Neural cell (in vitro differentiated cells): ENCODE results near the gene PICALM. TPM values are rescaled to one million over a fixed set of nuclear protein-coding genes. Genes with fewer than 3 reads are reported as not detected.

ENCODE experiments used
- H2AFZ ChIP-seq: fragments of 200-600, 300-800 bp; sonication (generic), shearing (Covaris generic); 2 replicates; pipeline ENCODE4 v1.6.0; 2014; ENCODE audit warnings: low read depth, mild to moderate bottlenecking, antibody characterized with exemption, low read length, moderate library complexity
- H3F3A ChIP-seq: fragments of 200-600 bp; shearing (Covaris generic); 2 replicates; pipeline ENCODE4 v1.6.1; 2016; ENCODE audit warnings: mild to moderate bottlenecking, moderate library complexity, mixed read lengths, antibody characterized with exemption, low read length; ENCODE audit not compliant: insufficient read depth, poor library complexity, severe bottlenecking
- H3K27ac ChIP-seq: fragments of 200-600, 300-800 bp; sonication (generic), shearing (Covaris generic); 2 replicates; pipeline ENCODE4 v1.5.1; 2014; ENCODE audit warnings: mild to moderate bottlenecking, low read length, moderate library complexity
- H3K27me3 ChIP-seq: fragments of 300-800, 200-600 bp; sonication (generic), shearing (Covaris generic); 2 replicates; pipeline ENCODE4 v1.6.0; 2014; ENCODE audit warnings: mild to moderate bottlenecking, low read depth, low read length, moderate library complexity; ENCODE audit not compliant: insufficient read depth
- H3K36me3 ChIP-seq: fragments of 300-800, 200-600 bp; sonication (generic), shearing (Covaris generic); 2 replicates; pipeline ENCODE4 v1.5.1; 2014; ENCODE audit warnings: mild to moderate bottlenecking, antibody characterized with exemption, low read length, moderate library complexity; ENCODE audit not compliant: insufficient read depth
- H3K4me2 ChIP-seq: fragments of 300-800, 200-600 bp; sonication (generic), shearing (Covaris generic); 2 replicates; pipeline ENCODE4 v1.6.0; 2014; ENCODE audit warnings: mild to moderate bottlenecking, low read length
- H3K4me3 ChIP-seq: fragments of 300-800, 200-600 bp; sonication (generic), shearing (Covaris generic); 2 replicates; pipeline ENCODE4 v1.5.1; 2014; ENCODE audit warnings: mild to moderate bottlenecking, low read length, moderate library complexity
- H3K79me2 ChIP-seq: fragments of 200-600 bp; shearing (Covaris generic); replicated peaks from 2 replicates; pipeline ENCODE4 v1.6.0; 2014; ENCODE audit warnings: mild to moderate bottlenecking, low read length, moderate library complexity; ENCODE audit not compliant: insufficient read depth
- H3K9ac ChIP-seq: fragments of 300-800, 200-600 bp; sonication (generic), shearing (Covaris generic); 2 replicates; pipeline ENCODE4 v1.6.1; 2016; ENCODE audit warnings: mild to moderate bottlenecking, low read length, mixed read lengths
- H3K9me2 ChIP-seq: fragments of 200-600 bp; shearing (Covaris generic); 2 replicates; pipeline ENCODE4 v1.6.1; 2016; ENCODE audit warnings: mild to moderate bottlenecking, low read length, mixed read lengths; ENCODE audit not compliant: insufficient read depth
- H3K9me3 ChIP-seq: fragments of 200-600, 300-800 bp; sonication (generic), shearing (Covaris generic); 2 replicates; pipeline ENCODE4 v1.6.1; 2016; ENCODE audit warnings: mild to moderate bottlenecking, mixed run types, low read length, moderate library complexity, mixed read lengths
- H4K20me1 ChIP-seq: fragments of 200-600 bp; shearing (Covaris generic); 2 replicates; pipeline ENCODE4 v1.6.1; 2016; ENCODE audit warnings: mild to moderate bottlenecking, mixed run types; ENCODE audit not compliant: insufficient read depth
- EP300 ChIP-seq: fragments of 450-650 bp; conservative IDR thresholded peaks from 2 replicates; pipeline ENCODE4 v1.6.1; 2014; ENCODE audit warnings: antibody characterized with exemption, mild to moderate bottlenecking, moderate library complexity; ENCODE audit not compliant: poor library complexity, severe bottlenecking
- EZH2 ChIP-seq: fragments of 200-600, 300-800 bp; shearing (Covaris generic), sonication (generic); IDR thresholded peaks from 2 replicates; pipeline ENCODE4 v1.6.1; 2014; ENCODE audit warnings: antibody characterized with exemption, low read length, borderline replicate concordance, mild to moderate bottlenecking; ENCODE audit not compliant: insufficient read depth, poor library complexity, severe bottlenecking
- MXI1 ChIP-seq: fragments of 450-650 bp; conservative IDR thresholded peaks from 2 replicates; pipeline ENCODE4 v1.6.1; 2014; ENCODE audit warnings: antibody characterized with exemption, mild to moderate bottlenecking; ENCODE audit not compliant: poor library complexity, severe bottlenecking
- POLR2AphosphoS5 ChIP-seq: IDR thresholded peaks from 2 replicates; pipeline ENCODE4 v1.6.1; 2012
- RAD21 ChIP-seq: fragments of 450-650 bp; conservative IDR thresholded peaks from 2 replicates; pipeline ENCODE4 v1.6.1; 2014; ENCODE audit warnings: antibody characterized with exemption, mild to moderate bottlenecking, moderate library complexity
- SMC3 ChIP-seq: fragments of 450-650 bp; conservative IDR thresholded peaks from 2 replicates; pipeline ENCODE4 v1.6.1; 2014; ENCODE audit warnings: antibody characterized with exemption, mild to moderate bottlenecking, moderate library complexity; ENCODE audit not compliant: poor library complexity
- TAF1 ChIP-seq: IDR thresholded peaks from 2 replicates; pipeline ENCODE4 v1.6.1; 2012; ENCODE audit warnings: low read depth
- polyA plus RNA-seq: library from polyadenylated mRNA; depleted of rRNA; stranded (reverse); fragments of >200 nt; gene quantifications from 2 replicates; pipeline ENCODE4 v1.2.3, GENCODE V29; 2014
- TF ChIP-seq, protein P1 (sequence below): IDR thresholded peaks from 2 replicates; pipeline ENCODE4 v1.6.1; 2012; ENCODE audit warnings: borderline replicate concordance
- TF ChIP-seq, protein P2 (sequence below): fragments of 450-650 bp; IDR thresholded peaks from 2 replicates; pipeline ENCODE4 v1.5.1; 2014; ENCODE audit warnings: antibody characterized with exemption, mild to moderate bottlenecking, moderate library complexity; ENCODE audit not compliant: poor library complexity, severe bottlenecking

Gene PICALM
- polyA plus RNA-seq, 1 donor from 2014 or later, result 161 TPM

DNA sequence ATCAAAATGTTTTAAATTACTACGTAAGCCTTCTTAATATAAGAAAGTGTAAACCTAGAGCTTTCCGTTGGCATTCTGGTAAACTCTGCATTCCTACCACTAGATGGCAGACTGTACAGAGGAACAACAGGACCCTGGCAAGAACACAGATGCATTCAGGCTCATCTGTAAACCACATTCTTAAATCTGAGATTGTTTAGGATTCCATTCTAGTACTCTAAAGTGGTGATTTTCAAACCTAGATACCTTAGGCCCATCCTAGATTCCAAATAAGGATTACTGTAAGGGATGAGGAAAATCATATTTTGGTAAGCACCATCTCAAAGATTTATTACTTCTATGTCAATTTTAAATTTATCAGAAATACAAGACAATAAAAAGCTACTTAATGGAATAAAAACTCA lies 26.9 kb downstream of the PICALM start:
- no peak overlapping the region for H3K4me2 ChIP-seq
- no peak overlapping the region for H3K4me3 ChIP-seq
- TF ChIP-seq TAF1, result no peak
- no peak for TF ChIP-seq POLR2AphosphoS5
- peak; percentile 80 for TF ChIP-seq SMC3
- TF ChIP-seq EP300, result no peak
- TF ChIP-seq, protein P1, sequence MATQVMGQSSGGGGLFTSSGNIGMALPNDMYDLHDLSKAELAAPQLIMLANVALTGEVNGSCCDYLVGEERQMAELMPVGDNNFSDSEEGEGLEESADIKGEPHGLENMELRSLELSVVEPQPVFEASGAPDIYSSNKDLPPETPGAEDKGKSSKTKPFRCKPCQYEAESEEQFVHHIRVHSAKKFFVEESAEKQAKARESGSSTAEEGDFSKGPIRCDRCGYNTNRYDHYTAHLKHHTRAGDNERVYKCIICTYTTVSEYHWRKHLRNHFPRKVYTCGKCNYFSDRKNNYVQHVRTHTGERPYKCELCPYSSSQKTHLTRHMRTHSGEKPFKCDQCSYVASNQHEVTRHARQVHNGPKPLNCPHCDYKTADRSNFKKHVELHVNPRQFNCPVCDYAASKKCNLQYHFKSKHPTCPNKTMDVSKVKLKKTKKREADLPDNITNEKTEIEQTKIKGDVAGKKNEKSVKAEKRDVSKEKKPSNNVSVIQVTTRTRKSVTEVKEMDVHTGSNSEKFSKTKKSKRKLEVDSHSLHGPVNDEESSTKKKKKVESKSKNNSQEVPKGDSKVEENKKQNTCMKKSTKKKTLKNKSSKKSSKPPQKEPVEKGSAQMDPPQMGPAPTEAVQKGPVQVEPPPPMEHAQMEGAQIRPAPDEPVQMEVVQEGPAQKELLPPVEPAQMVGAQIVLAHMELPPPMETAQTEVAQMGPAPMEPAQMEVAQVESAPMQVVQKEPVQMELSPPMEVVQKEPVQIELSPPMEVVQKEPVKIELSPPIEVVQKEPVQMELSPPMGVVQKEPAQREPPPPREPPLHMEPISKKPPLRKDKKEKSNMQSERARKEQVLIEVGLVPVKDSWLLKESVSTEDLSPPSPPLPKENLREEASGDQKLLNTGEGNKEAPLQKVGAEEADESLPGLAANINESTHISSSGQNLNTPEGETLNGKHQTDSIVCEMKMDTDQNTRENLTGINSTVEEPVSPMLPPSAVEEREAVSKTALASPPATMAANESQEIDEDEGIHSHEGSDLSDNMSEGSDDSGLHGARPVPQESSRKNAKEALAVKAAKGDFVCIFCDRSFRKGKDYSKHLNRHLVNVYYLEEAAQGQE, result no peak
- peak; percentile 83 for TF ChIP-seq RAD21
- TF ChIP-seq, protein P2, sequence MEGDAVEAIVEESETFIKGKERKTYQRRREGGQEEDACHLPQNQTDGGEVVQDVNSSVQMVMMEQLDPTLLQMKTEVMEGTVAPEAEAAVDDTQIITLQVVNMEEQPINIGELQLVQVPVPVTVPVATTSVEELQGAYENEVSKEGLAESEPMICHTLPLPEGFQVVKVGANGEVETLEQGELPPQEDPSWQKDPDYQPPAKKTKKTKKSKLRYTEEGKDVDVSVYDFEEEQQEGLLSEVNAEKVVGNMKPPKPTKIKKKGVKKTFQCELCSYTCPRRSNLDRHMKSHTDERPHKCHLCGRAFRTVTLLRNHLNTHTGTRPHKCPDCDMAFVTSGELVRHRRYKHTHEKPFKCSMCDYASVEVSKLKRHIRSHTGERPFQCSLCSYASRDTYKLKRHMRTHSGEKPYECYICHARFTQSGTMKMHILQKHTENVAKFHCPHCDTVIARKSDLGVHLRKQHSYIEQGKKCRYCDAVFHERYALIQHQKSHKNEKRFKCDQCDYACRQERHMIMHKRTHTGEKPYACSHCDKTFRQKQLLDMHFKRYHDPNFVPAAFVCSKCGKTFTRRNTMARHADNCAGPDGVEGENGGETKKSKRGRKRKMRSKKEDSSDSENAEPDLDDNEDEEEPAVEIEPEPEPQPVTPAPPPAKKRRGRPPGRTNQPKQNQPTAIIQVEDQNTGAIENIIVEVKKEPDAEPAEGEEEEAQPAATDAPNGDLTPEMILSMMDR, result peak; percentile 87
- H3K9me2 ChIP-seq, result no peaks in the 10 kb centered on the region
- H4K20me1 ChIP-seq, result peaks cover 10% of the 10 kb centered on the region
- no peaks in the 10 kb centered on the region for H3K27me3 ChIP-seq
- no peaks in the 10 kb centered on the region for H3K9me3 ChIP-seq
- no peak overlapping the region for H2AFZ ChIP-seq
- H3F3A ChIP-seq, result no peaks in the 10 kb centered on the region
- H3K9ac ChIP-seq, result no peak overlapping the region
- no peaks in the 10 kb centered on the region for H3K36me3 ChIP-seq
- H3K27ac ChIP-seq, result no peak overlapping the region
- H3K79me2 ChIP-seq, result peaks cover 76% of the 10 kb centered on the region

DNA sequence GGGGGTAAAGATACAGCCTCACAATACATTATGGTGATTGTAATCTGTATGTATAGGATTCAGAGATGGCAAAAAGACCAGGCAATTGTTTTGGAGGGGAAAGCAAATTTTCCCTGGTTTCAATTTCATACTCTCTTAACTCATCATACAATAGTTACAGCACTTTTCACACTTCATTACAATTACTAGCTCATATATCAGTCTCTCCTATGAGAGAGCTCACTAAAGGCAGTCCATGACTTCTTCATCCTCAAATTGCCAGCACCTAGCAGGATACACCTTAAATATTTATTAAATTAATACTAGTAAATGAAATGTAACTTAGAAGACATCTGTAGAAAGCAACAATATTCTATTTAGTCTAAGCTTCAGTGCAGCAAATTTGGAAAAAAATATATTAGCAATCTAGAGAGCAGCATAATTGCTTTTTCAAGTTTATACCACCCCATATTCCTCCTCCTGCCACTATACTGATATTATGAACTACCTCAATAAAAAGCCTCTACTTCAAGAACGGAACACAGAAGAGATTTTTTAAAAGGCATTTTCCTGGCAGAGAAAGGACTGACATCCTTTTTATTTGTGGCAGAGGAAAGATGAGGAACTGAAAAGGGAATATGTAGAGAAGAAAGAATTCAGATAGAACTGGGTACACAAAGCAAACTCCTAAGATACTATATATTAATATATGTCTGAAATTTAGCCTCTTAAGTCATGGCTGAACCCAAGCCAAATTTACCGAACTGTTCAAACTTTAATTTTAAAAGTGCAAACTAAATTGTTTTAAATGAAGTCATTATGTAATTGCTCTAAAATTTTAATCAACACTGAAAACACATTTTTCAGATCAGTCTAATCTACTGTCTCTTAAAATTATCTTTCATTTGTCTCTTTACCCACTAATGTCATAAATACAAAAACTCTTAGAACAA lies 27.7 kb downstream of the PICALM start:
- Histone ChIP-seq H3K36me3 (no peaks in the 10 kb centered on the region), H3K9me3 (no peaks in the 10 kb centered on the region), H4K20me1 (peaks cover 9% of the 10 kb centered on the region), H3K79me2 (peaks cover 71% of the 10 kb centered on the region), H2AFZ (no peak overlapping the region), H3K9me2 (no peaks in the 10 kb centered on the region), H3K4me2 (no peak overlapping the region), H3F3A (no peaks in the 10 kb centered on the region), H3K27me3 (no peaks in the 10 kb centered on the region), H3K27ac (no peak overlapping the region), H3K9ac (no peak overlapping the region), H3K4me3 (no peak overlapping the region)
- TF ChIP-seq SMC3 (no peak), EP300 (no peak), RAD21 (no peak), EZH2 (no peak), TAF1 (no peak), POLR2AphosphoS5 (no peak), MXI1 (no peak)
- TF ChIP-seq, protein P1, result no peak
- TF ChIP-seq, protein P2, result no peak
